Measurements from ENCODE around the gene ZNF92.

DNA sequence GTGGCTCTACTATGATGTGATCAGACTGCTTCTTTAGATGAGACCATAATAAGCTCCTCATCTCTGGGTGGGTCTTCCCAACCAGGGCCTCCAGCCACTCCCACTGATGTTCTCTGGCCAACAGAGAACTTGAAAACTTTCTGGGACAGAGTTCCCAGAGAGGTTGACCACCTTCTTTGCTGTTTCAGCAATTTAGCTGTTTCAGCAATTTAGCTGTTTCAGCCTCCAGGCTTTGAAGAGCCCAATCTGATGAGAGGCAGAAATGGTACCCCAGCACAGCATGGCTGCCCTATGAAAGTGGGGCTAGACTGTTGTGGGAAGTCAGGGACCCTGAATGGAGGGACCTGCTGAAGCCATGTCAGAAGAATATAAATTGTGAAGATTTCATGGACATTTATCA lies 49.0 kb downstream of the ZNF92 start:
- TF ChIP-seq, protein P1, sequence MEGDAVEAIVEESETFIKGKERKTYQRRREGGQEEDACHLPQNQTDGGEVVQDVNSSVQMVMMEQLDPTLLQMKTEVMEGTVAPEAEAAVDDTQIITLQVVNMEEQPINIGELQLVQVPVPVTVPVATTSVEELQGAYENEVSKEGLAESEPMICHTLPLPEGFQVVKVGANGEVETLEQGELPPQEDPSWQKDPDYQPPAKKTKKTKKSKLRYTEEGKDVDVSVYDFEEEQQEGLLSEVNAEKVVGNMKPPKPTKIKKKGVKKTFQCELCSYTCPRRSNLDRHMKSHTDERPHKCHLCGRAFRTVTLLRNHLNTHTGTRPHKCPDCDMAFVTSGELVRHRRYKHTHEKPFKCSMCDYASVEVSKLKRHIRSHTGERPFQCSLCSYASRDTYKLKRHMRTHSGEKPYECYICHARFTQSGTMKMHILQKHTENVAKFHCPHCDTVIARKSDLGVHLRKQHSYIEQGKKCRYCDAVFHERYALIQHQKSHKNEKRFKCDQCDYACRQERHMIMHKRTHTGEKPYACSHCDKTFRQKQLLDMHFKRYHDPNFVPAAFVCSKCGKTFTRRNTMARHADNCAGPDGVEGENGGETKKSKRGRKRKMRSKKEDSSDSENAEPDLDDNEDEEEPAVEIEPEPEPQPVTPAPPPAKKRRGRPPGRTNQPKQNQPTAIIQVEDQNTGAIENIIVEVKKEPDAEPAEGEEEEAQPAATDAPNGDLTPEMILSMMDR (conservative IDR thresholded peaks at IDR 0.05; ENCODE audit: low read length), result no peak
- TF ChIP-seq EZH2phosphoT487 (IDR thresholded peaks at IDR 0.05; ENCODE audit: borderline replicate concordance, low read depth, low read length), result no peak

All from OCI-LY7 (cell line).